ENCODE results near the gene OSBPL2. TPM values are rescaled to one million over a fixed set of nuclear protein-coding genes. Genes with fewer than 3 reads are reported as not detected.

Gene OSBPL2
- total and polyA plus RNA-seq, 2 donors (not counting 3 experiments of a cell fraction or from before 2014, with no cell fraction given), result 13.1 to 33.0 TPM

DNA sequence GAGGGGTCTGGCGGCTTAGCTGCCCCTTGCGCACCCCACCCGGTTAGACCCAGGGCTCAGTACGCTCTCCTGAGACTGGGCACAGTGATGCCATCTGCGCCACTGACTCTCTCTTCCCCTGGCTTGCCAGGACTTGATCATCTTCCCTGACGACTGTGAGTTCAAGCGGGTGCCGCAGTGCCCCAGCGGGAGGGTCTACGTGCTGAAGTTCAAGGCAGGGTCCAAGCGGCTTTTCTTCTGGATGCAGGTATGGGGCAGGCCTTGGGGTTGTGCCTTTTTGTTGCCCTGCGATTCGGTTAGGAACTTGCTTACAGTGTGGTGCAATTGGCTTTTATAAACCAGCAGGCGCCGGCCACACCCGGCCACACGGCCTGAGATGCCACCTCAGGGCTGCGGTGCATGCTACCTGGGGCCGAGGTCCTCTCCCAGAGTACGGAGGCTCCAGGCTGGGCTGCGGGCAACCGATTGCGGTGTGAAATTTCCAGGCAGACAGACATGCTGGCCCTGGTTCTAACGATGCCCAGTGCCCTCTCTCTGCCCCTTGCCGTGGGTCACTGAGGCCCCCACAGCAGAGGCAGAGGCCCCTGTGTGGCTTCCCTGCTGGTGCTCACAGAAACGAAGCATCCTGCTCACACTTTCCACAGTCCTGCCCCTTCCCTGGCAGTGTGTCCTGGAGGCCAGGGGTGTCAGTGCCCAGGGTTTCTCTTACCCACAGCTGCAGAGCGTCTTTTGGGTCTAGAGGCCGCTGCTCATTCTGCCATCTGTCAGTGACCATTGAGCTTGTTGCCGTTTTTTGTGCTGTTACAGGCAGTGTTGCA lies 66.2 kb downstream of the OSBPL2 start:
- ChIA-PET CTCF (interaction anchor here (1.0 to 8.1 kb wide), 3 partner anchors 60 to 78 kb away, joined by 3 to 113 read pairs (median 10); no protein-coding TSS in a partner anchor), POLR2A (no interaction called here)
- DNase-seq (ENCODE audit: low read depth, low spot score) (no peak), FAIRE-seq (peak; percentile 26)
- H3K9me1 ChIP-seq (replicated peaks; ENCODE audit: control insufficient read depth, extremely low read depth, insufficient read depth, low read length), result no peaks in the 10 kb centered on the region
- no TSS peak for BruUV-seq (replicated peaks)
- H2AFZ ChIP-seq (ENCODE audit: low read depth, low read length), result no peak overlapping the region
- no peaks in the 10 kb centered on the region for H3K9me3 ChIP-seq (replicated peaks; ENCODE audit: control insufficient read depth, insufficient read depth, low read length)
- H3K27ac ChIP-seq (ENCODE audit: insufficient read depth, low read depth, low read length), result peak overlapping the region; percentile 61
- no peak for TF ChIP-seq FOS (IDR thresholded peaks at IDR 0.05; ENCODE audit: borderline replicate concordance, insufficient read depth, low read length)
- no peaks in the 10 kb centered on the region for H4K20me1 ChIP-seq (replicated peaks; ENCODE audit: control insufficient read depth, extremely low read depth, insufficient read depth, low read length)
- peak overlapping the region; percentile 77 for H3K9ac ChIP-seq (replicated peaks; ENCODE audit: extremely low read depth, insufficient read depth, low read length)
- intact Hi-C loops (cut with micrococcal nuclease) (loop anchor here (10.0 kb wide), 1 partner anchor 490 kb away; the partner anchor contains the start of gene MRGBP), dilution Hi-C loops (cut with MboI; ENCODE audit: extremely low pct_ligation_motif_present, low sequenced_read_pairs) (no loop called here)
- H3K4me2 ChIP-seq (ENCODE audit: insufficient read depth, low read length), result peak overlapping the region; percentile 78
- H3K36me3 ChIP-seq (ENCODE audit: control insufficient read depth in 2 of 2, extremely low read depth in 1 of 2, insufficient read depth in 2 of 2, low read length in 2 of 2), result peaks cover 19 to 37% of the 10 kb centered on the region in 2 experiments
- H3K27me3 ChIP-seq (ENCODE audit: control insufficient read depth in 2 of 2, insufficient read depth in 2 of 2, low read length in 2 of 2), result no peaks in the 10 kb centered on the region
- peaks cover 21% of the 10 kb centered on the region for H3K4me1 ChIP-seq (ENCODE audit: control insufficient read depth, extremely low read depth, insufficient read depth, low read length)
- peaks cover 41% of the 10 kb centered on the region for H3K79me2 ChIP-seq (ENCODE audit: control insufficient read depth, insufficient read depth, low read length)
- peak overlapping the region; percentile 5 to 95 (median 50) for H3K4me3 ChIP-seq (replicated peaks in 1 of 3; ENCODE audit: insufficient read depth in 1 of 3, low read depth in 1 of 3, low read length in 3 of 3)

DNA sequence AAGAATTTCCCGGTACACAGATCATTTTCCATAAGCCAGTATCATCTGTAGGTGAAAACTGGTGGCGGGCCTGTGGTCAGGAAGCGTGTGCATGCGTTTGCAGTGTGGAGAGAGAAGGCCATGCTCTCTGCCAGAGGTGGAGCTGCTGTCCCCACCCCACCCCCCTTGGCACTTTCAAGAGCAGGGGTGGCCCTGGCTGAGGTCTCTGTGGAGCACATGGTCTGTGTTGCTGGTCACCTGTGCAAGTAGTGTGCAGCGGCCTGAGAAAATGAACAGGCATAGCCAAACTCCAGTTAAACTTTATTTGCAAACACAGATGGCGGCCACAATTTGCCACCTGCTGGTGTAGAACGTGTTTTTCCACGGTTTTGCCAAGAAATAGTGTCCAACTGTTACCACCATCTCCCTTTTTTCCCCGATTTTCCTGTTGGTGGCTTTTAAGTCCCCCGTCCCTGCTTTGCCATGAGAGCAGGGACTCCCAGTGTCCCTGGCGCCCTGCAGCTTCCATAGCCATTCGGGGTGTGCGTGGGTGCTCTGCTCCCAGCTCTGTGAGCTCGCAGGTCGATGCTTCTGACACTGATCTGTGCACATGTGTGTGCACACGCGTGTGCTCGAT lies 66.9 kb downstream of the OSBPL2 start:
- TF ChIP-seq JUN (IDR thresholded peaks at IDR 0.05; ENCODE audit: borderline replicate concordance, insufficient read depth, insufficient read length, low read depth) (no peak), FOS (IDR thresholded peaks at IDR 0.05; ENCODE audit: borderline replicate concordance, insufficient read depth, low read length) (no peak), GATA2 (IDR thresholded peaks at IDR 0.05; ENCODE audit: insufficient read depth, insufficient read length, low read depth, low read length) (no peak), EZH2 (IDR thresholded peaks at IDR 0.05; ENCODE audit: borderline replicate concordance, low read depth, low read length, severe bottlenecking) (no peak), MYC (IDR thresholded peaks at IDR 0.05; ENCODE audit: low read depth, low read length) (no peak), POLR2A (IDR thresholded peaks at IDR 0.05; ENCODE audit: low read depth, low read length) (no peak), POLR2AphosphoS5 (IDR thresholded peaks at IDR 0.05; ENCODE audit: insufficient read depth, low read depth, low read length) (no peak)
- TF ChIP-seq, protein P1, sequence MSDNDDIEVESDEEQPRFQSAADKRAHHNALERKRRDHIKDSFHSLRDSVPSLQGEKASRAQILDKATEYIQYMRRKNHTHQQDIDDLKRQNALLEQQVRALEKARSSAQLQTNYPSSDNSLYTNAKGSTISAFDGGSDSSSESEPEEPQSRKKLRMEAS (IDR thresholded peaks at IDR 0.05; ENCODE audit: insufficient read depth, insufficient read length), result no peak
- TF ChIP-seq, protein P2, sequence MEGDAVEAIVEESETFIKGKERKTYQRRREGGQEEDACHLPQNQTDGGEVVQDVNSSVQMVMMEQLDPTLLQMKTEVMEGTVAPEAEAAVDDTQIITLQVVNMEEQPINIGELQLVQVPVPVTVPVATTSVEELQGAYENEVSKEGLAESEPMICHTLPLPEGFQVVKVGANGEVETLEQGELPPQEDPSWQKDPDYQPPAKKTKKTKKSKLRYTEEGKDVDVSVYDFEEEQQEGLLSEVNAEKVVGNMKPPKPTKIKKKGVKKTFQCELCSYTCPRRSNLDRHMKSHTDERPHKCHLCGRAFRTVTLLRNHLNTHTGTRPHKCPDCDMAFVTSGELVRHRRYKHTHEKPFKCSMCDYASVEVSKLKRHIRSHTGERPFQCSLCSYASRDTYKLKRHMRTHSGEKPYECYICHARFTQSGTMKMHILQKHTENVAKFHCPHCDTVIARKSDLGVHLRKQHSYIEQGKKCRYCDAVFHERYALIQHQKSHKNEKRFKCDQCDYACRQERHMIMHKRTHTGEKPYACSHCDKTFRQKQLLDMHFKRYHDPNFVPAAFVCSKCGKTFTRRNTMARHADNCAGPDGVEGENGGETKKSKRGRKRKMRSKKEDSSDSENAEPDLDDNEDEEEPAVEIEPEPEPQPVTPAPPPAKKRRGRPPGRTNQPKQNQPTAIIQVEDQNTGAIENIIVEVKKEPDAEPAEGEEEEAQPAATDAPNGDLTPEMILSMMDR (IDR thresholded peaks at IDR 0.05; ENCODE audit: extremely low read depth in 1 of 2, insufficient read depth in 1 of 2, low read depth in 1 of 2, low read length in 2 of 2), result no peak
- Histone ChIP-seq H3K9me3 (replicated peaks; ENCODE audit: control insufficient read depth, insufficient read depth, low read length) (no peaks in the 10 kb centered on the region), H3K36me3 (ENCODE audit: control insufficient read depth in 2 of 2, extremely low read depth in 1 of 2, insufficient read depth in 2 of 2, low read length in 2 of 2) (peaks cover 19 to 41% of the 10 kb centered on the region in 2 experiments), H3K9ac (replicated peaks; ENCODE audit: extremely low read depth, insufficient read depth, low read length) (no peak overlapping the region), H3K27me3 (ENCODE audit: control insufficient read depth in 2 of 2, insufficient read depth in 2 of 2, low read length in 2 of 2) (no peaks in the 10 kb centered on the region), H2AFZ (ENCODE audit: low read depth, low read length) (no peak overlapping the region), H3K4me2 (ENCODE audit: insufficient read depth, low read length) (peak overlapping the region; percentile 78), H3K79me2 (ENCODE audit: control insufficient read depth, insufficient read depth, low read length) (peaks cover 41% of the 10 kb centered on the region), H3K4me1 (ENCODE audit: control insufficient read depth, extremely low read depth, insufficient read depth, low read length) (peaks cover 21% of the 10 kb centered on the region), H3K4me3 (replicated peaks in 1 of 3; ENCODE audit: insufficient read depth in 1 of 3, low read depth in 1 of 3, low read length in 3 of 3) (peak overlapping the region in 2 of 3 experiments; percentile 50 to 95), H3K27ac (ENCODE audit: insufficient read depth, low read depth, low read length) (no peak overlapping the region), H3K9me1 (replicated peaks; ENCODE audit: control insufficient read depth, extremely low read depth, insufficient read depth, low read length) (no peaks in the 10 kb centered on the region), H4K20me1 (replicated peaks; ENCODE audit: control insufficient read depth, extremely low read depth, insufficient read depth, low read length) (no peaks in the 10 kb centered on the region)
- DNase-seq (ENCODE audit: low read depth, low spot score), result no peak
- BruUV-seq (replicated peaks), result no TSS peak
- dilution Hi-C loops (cut with MboI; ENCODE audit: extremely low pct_ligation_motif_present, low sequenced_read_pairs), result no loop called here
- no peak for FAIRE-seq
- intact Hi-C loops (cut with micrococcal nuclease), result loop anchor here (10.0 kb wide), 1 partner anchor 490 kb away; the partner anchor contains the start of gene MRGBP
- ChIA-PET POLR2A (interaction anchor here (1.0 kb wide), 1 partner anchor 54 kb away, joined by 3 read pairs; no protein-coding TSS in a partner anchor), CTCF (interaction anchor here (0.6 to 8.1 kb wide), 4 partner anchors 59 to 82 kb away, joined by 3 to 113 read pairs (median 6); partner anchors contain the start of gene RPS21)

All from endothelial cell of umbilical vein (primary cell).